ENCODE results near the gene COX8A.
"Not testable (repeated sequence)": the region's sequence is repeated elsewhere in the genome, so short reads cannot be mapped to it uniquely, and the experiment has no call there.

COX8A gene

DNA sequence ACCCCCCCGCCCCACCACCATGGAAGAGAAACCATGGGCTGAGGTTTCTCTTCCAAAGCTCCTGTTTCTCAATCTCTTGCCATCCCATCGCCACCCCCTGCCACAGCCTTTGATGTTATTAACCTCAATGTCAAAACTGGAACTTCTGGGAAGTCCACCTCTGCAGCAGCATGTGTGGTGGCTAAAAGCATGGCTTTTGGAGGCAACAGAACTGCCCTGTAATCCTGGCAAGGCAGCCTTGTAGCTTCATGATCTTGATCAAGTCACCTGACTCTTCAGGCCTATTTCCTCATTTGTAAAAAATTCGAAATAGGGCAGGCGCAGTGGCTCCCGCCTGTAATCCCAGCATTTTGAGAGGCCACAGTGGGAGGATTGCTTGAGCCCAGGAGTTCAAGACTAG is 3.5 kb upstream of the COX8A start:
- no peak for DNase-seq (ENCODE audit: low spot score)
- TF ChIP-seq, protein P1, sequence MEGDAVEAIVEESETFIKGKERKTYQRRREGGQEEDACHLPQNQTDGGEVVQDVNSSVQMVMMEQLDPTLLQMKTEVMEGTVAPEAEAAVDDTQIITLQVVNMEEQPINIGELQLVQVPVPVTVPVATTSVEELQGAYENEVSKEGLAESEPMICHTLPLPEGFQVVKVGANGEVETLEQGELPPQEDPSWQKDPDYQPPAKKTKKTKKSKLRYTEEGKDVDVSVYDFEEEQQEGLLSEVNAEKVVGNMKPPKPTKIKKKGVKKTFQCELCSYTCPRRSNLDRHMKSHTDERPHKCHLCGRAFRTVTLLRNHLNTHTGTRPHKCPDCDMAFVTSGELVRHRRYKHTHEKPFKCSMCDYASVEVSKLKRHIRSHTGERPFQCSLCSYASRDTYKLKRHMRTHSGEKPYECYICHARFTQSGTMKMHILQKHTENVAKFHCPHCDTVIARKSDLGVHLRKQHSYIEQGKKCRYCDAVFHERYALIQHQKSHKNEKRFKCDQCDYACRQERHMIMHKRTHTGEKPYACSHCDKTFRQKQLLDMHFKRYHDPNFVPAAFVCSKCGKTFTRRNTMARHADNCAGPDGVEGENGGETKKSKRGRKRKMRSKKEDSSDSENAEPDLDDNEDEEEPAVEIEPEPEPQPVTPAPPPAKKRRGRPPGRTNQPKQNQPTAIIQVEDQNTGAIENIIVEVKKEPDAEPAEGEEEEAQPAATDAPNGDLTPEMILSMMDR (IDR thresholded peaks at IDR 0.05; ENCODE audit: extremely low read depth, missing control alignments) = no peak

DNA sequence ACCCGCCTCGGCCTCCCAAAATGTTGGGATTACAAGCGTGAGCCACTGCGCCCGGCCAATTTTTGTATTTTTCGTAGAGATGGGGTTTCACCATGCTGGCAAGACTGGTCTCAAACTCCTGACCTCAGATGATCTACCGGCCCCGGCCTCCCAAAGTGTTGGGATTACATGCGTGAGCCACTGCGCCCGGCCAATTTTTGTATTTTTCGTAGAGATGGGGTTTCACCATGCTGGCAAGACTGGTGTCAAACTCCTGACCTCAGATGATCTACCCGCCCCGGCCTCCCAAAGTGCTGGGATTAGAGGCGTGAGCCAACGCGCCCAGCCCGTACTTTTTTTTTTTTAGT is 535 bp upstream of the COX8A start:
- not testable (repeated sequence) for DNase-seq (ENCODE audit: low spot score)

GRCh38 chr11:63978551-63979239 is 4.3 kb downstream of the COX8A start:
- DNase-seq (ENCODE audit: low spot score) = no peak
- TF ChIP-seq, protein P1 (IDR thresholded peaks at IDR 0.05; ENCODE audit: extremely low read depth, missing control alignments) = no peak

DNA sequence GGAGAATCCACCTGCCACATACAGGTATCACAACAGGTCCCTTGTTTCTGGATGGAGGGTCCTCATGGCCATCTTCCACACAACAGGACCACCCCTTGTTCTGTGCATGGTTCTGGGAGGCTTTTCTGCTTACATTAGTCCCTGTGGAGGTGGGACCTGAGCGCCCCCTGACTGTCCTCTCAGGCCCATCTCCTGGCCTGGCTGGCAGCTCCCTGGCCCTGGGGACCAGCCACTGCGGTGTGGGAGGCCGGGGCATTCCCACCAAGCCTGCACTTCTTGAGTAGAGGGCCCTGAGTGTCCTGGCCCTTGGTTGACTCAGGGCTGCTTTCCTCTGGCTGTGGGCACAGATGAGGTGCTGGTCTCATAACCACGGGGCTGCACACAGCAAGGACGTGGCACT is 5.0 kb downstream of the COX8A start:
- TF ChIP-seq, protein P1 (IDR thresholded peaks at IDR 0.05; ENCODE audit: extremely low read depth, missing control alignments) = no peak
- no peak for DNase-seq (ENCODE audit: low spot score)

DNA sequence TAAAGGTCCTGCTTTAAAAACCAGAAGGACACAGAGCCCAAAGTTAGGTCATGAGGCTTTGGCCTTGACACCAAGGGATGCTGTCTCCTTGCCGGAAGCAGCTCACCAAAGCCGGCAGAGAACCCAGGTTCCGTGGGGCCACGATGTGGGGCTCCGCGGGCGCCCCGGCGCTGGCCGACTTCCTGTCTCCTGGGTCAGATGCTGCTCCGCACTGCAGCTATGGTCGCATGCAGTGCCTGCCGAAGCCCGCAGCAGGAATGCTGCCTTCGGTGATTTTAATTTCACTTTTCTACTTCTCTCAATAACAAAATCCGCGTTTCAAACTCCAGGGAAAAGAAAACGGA is 11.4 kb downstream of the COX8A start:
- TF ChIP-seq, protein P1 (IDR thresholded peaks at IDR 0.05; ENCODE audit: extremely low read depth, missing control alignments) = no peak
- peak; percentile 82 for DNase-seq (ENCODE audit: low spot score)

- TF ChIP-seq, protein P1 (IDR thresholded peaks at IDR 0.05; ENCODE audit: extremely low read depth, missing control alignments) = no peak
- DNase-seq (ENCODE audit: low spot score) = peak; percentile 95
These were observed 11.9 kb downstream of the COX8A start, which contains the start of gene OTUB1 for GRCh38 chr11:63986156-63986931. Gene OTUB1, plus strand, starts transcription at chr11:63986438. Its CDS starts 19 bp downstream, at chr11:63986457.

DNA sequence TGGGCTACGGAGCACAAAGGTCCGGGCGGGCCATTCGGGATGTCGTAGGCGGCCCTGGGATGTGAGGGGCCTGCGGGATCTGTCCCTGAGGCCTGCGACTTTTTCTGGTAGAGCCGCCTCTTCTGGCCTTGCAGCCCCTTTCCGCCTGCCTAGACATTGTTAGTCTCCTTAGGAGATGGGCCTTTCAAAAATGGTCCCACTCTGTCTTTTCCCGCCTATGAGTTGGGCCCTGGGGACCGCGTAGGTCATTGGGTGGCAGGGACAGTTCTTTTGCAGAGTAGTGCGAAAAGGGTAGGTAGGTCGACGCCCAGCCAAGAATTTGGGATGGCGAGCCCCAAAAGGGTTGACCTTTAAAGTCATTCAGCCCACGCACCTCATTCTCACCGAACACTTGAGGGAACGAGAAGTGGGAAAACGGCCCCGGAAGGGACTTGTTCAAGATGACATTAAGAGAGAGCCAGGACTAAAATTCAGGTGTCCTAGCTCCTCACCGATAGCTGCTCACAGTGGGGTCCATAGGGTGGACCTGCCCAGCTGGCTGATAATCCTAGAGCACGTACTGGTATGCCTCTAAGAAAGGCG is 12.6 kb downstream of the COX8A start:
- DNase-seq (ENCODE audit: low spot score) = no peak
- TF ChIP-seq, protein P1 (IDR thresholded peaks at IDR 0.05; ENCODE audit: extremely low read depth, missing control alignments) = no peak
